BLaER1 (cell line): ENCODE data around the gene DCAF16.
"Not testable (repeated sequence)": the region's sequence is repeated elsewhere in the genome, so short reads cannot be mapped to it uniquely, and the experiment has no call there.

ENCODE experiments used
- H3K27ac ChIP-seq: shearing (Covaris generic); formaldehyde crosslinking; 2 replicates; pipeline ENCODE4 v1.8.1; 2022
- H3K27me3 ChIP-seq: shearing (Covaris generic); formaldehyde crosslinking; 2 replicates; pipeline ENCODE4 v1.8.1; 2022
- H3K36me3 ChIP-seq: shearing (Covaris generic); formaldehyde crosslinking; 2 replicates; pipeline ENCODE4 v1.8.1; 2022
- H3K4me1 ChIP-seq: shearing (Covaris generic); formaldehyde crosslinking; 2 replicates; pipeline ENCODE4 v1.8.1; 2022
- H3K4me2 ChIP-seq: shearing (Covaris generic); formaldehyde crosslinking; 2 replicates; pipeline ENCODE4 v1.8.1; 2022
- H3K4me3 ChIP-seq: shearing (Covaris generic); formaldehyde crosslinking; 2 replicates; pipeline ENCODE4 v1.8.1; 2022
- H3K9ac ChIP-seq: shearing (Covaris generic); formaldehyde crosslinking; 2 replicates; pipeline ENCODE4 v1.8.1; 2022
- H3K9me3 ChIP-seq: shearing (Covaris generic); formaldehyde crosslinking; 2 replicates; pipeline ENCODE4 v1.8.1; 2022
- H4K20me1 ChIP-seq: shearing (Covaris generic); formaldehyde crosslinking; 2 replicates; pipeline ENCODE4 v1.8.1; 2022
- Cebpa-rat ChIP-seq: shearing (Covaris generic); IDR thresholded peaks from 2 replicates; pipeline ENCODE4 v1.8.1; 2022

Gene DCAF16

DNA sequence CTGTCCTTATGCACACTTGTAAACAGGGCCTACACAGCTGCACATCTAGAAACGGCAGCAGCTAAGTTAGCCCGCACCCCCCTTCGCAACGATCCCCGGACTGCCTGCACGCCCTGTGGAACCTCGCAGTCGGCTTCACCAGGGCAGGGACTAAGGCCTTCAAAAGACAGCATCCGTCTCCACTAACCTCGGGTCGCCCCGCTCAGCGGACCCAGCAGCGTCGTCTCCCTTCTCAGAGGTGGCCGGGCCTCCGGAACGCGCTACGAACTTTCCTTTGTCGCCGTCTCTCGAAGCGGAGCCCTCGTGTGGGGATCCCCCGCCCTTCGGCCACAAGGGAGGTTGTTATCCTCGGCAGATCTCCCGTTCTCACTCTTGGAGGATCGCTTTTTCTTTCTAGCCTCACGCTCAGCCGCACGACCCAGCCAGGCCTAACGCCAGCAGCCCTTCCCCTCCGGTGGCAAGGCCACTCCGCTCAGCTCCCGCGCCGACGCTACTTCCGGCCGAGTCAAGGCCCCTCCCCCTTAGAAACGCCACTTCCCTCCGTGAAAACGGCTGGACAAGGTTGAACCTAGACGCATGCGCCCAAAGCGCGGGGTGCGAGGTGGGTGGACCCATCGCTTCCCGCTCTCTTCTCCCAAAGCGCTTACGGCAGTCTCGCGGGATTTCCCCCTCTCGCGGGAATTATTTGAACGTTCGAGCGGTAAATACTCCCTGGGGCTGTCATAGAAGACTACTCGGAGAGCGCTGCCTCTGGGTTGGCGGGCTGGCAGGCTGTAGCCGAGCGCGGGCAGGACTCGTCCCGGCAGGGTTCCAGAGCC is at the start of gene DCAF16, which contains the start of gene NCAPG:
DCAF16 (minus strand) TSS at position 498 of the 818 bp plus-strand sequence. CDS start 6,616 bp downstream, outside the sequence.
NCAPG (plus strand) TSS at position 720 of the 818 bp plus-strand sequence. CDS start 99 bp downstream, outside the sequence.
- H4K20me1 ChIP-seq, result peaks cover 59% of the 10 kb centered on the region
- peaks cover 42% of the 10 kb centered on the region for H3K4me1 ChIP-seq
- H3K9ac ChIP-seq, result peak within 1 kb of the TSS; percentile 98

DNA sequence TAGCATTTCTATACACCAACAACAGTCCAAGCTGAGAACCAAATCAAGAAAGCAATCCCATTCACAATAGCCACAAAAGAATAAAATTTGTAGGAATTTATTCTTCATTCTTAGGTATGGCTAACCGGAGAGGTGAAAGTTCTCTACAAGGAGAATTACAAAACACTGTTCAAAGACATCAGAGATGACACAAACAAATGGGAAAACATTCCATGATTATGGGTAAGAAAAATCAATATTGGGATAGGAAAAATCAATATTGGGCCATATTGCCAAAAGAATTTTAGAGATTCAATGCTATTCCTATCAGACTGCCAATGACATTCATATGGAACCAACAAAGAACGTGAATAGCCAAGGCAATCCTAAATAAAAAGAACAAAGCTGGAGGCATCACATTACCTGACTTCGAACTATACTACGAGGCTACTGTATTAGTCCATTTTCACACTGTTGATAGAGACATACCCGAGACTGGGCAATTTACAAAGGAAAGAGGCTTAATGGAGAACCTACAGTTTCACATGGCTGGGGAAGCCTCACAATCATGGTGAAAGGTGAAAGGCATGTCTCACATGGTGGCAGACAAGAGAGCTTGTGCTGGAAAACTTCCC is 49.3 kb upstream of the DCAF16 start:
- H4K20me1 ChIP-seq, result no peaks in the 10 kb centered on the region
- H3K36me3 ChIP-seq, result peaks cover 38% of the 10 kb centered on the region
- H3K9me3 ChIP-seq, result peaks cover 37% of the 10 kb centered on the region
- no peaks in the 10 kb centered on the region for H3K4me1 ChIP-seq
- H3K4me3 ChIP-seq, result no peak overlapping the region
- no peaks in the 10 kb centered on the region for H3K27me3 ChIP-seq
- H3K9ac ChIP-seq, result no peak overlapping the region
- no peak overlapping the region for H3K4me2 ChIP-seq
- H3K27ac ChIP-seq, result no peak overlapping the region
- no peak for TF ChIP-seq Cebpa-rat

More for the DNA sequence above, at the start of gene DCAF16, which contains the start of gene NCAPG:
- TF ChIP-seq Cebpa-rat, result no peak
- H3K27me3 ChIP-seq, result no peaks in the 10 kb centered on the region
- peak within 1 kb of the TSS; percentile 90 for H3K4me3 ChIP-seq
- no peaks in the 10 kb centered on the region for H3K9me3 ChIP-seq
- H3K36me3 ChIP-seq, result peaks cover 30% of the 10 kb centered on the region
- H3K27ac ChIP-seq, result peak within 1 kb of the TSS; percentile 98
- peak within 1 kb of the TSS; percentile 92 for H3K4me2 ChIP-seq

DNA sequence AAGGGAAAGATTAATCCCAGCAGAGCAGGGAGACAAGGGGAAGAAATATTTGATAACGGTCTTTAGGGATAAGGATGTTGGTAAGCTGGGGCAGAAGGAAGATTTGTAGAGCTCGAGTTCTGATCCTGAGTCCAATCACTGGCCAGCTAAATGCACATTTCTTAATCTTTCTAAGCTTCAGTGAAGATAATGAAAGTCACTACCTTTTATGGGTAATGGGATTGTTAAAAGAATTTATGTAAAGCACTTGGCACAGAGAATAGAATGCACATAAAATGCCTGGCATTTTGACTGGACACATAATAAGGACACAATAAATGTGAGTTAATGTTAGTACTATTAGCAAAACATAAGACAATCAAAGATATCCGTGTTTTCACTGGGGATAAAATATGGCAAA is 43.5 kb upstream of the DCAF16 start:
- Histone ChIP-seq H3K36me3 (no peaks in the 10 kb centered on the region; the same call in 1 of the 2 replicates), H3K27ac (no peak overlapping the region), H3K27me3 (no peaks in the 10 kb centered on the region), H3K4me2 (no peak overlapping the region), H3K9ac (no peak overlapping the region), H3K4me3 (no peak overlapping the region), H3K4me1 (no peaks in the 10 kb centered on the region), H3K9me3 (no peaks in the 10 kb centered on the region; the same call in 1 of the 2 replicates), H4K20me1 (no peaks in the 10 kb centered on the region)
- TF ChIP-seq Cebpa-rat, result no peak

DNA sequence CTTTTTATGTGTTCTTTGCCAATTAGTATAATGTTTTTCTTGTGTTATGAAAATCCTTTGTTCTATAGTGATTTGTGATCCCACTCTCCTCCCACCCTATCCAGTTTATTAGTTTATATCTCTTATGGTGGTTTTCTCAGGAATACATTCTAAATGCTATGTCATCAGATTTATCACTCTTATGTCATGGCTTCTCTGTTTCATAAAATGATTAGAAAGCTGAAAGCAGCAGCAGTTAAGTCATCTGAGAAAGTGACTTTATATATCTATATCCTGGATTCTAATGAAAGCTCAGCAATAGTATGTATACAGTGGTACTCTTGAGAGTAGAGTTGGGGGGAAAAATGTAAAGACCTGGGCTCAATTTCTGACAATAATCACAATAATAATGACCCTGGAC is 41.4 kb upstream of the DCAF16 start:
- 0 out of 2 replicates have a peak, but pooled peaks cover 5% of the 10 kb centered on the region for H3K9me3 ChIP-seq
- no peaks in the 10 kb centered on the region for H3K27me3 ChIP-seq
- H3K4me1 ChIP-seq, result no peaks in the 10 kb centered on the region
- no peak overlapping the region for H3K9ac ChIP-seq
- no peak for TF ChIP-seq Cebpa-rat
- H3K36me3 ChIP-seq, result peaks cover 16% of the 10 kb centered on the region
- no peak overlapping the region for H3K27ac ChIP-seq
- no peak overlapping the region for H3K4me2 ChIP-seq
- no peaks in the 10 kb centered on the region for H4K20me1 ChIP-seq
- no peak overlapping the region for H3K4me3 ChIP-seq

DNA sequence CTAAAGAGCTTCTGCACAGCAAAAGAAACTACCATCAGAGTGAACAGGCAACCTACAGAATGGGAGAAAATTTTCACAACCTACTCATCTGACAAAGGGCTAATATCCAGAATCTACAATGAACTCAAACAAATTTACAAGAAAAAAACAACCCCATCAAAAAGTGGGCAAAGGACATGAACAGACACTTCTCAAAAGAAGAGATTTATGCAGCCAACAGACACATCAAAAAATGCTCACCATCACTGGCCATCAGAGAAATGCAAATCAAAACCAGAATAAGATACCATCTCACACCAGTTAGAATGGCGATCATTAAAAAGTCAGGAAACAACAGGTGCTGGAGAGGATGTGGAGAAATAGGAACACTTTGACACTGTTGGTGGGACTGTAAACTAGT is 39.7 kb upstream of the DCAF16 start:
- not testable (repeated sequence) for H3K4me1 ChIP-seq, H3K4me2 ChIP-seq, H3K4me3 ChIP-seq, H4K20me1 ChIP-seq, H3K27ac ChIP-seq, H3K9me3 ChIP-seq, H3K9ac ChIP-seq, H3K27me3 ChIP-seq
- peaks cover 31% of the 10 kb centered on the region for H3K36me3 ChIP-seq

DNA sequence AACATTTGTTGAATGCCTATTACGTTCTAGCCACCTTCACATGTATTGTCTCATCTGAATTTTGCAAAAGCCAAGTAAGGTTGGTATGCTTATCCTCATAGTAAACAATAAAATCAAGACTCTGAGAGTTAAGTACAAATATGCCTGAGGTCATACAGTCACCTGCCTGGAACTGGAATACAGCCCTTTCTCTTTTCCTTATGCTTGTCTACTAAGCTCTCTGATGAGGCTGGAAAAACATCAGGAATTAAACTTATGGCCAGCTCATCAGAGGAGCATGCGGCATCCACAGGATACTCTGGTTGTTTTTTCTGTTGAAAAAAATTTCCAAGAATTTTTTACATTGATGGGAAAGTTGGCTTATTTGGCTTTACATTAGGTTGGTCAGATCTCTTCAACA is 35.7 kb upstream of the DCAF16 start:
- Histone ChIP-seq H3K4me3 (no peak overlapping the region), H3K4me1 (no peaks in the 10 kb centered on the region), H3K27ac (no peak overlapping the region), H3K4me2 (no peak overlapping the region), H3K27me3 (no peaks in the 10 kb centered on the region), H3K9me3 (0 out of 2 replicates have a peak, but pooled peaks cover 5% of the 10 kb centered on the region), H3K9ac (no peak overlapping the region), H4K20me1 (no peaks in the 10 kb centered on the region), H3K36me3 (peaks cover 70% of the 10 kb centered on the region)
- no peak for TF ChIP-seq Cebpa-rat

DNA sequence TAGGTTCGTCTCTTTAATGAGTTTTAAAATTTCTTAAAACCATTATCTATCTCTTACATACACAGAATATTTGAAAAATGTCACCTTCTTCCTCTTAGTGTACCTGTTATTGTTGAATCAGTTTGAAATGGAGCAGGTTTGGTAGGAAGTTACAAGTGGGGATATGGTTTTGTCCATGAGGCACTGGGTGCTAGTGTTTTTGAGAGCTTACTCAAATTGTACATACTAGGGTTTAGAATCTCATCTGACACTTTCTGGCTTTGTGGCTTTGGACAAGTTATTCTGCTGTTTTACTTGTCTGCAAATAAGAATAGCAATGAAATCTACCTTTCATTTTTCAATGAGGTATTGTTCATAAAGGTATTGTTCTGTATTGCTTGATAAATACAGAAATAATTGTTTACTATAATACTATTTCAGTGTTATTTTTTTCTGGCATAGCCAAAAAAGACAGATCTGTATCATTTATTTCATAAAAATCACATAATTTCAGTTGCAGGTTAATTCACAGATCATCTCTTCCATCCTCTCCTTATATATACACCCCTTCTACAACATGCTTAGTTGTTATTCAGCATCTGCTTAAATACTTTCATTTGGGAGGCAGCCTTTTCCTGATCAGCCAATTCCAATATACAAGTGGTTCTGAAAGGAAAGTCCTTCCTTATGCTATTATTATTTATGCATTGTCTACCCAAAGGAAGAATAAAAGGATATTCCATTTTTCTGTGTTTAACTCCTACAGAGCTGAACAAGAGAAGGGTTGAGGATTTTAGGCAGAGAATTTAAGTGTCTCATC is 13.5 kb upstream of the DCAF16 start:
- H3K4me2 ChIP-seq, result no peak overlapping the region
- no peak overlapping the region for H3K9ac ChIP-seq
- no peak overlapping the region for H3K27ac ChIP-seq
- H3K27me3 ChIP-seq, result no peaks in the 10 kb centered on the region
- no peaks in the 10 kb centered on the region for H3K4me1 ChIP-seq
- H4K20me1 ChIP-seq, result no peaks in the 10 kb centered on the region
- H3K9me3 ChIP-seq, result no peaks in the 10 kb centered on the region
- H3K4me3 ChIP-seq, result no peak overlapping the region
- no peak for TF ChIP-seq Cebpa-rat
- peaks cover 82% of the 10 kb centered on the region for H3K36me3 ChIP-seq

DNA sequence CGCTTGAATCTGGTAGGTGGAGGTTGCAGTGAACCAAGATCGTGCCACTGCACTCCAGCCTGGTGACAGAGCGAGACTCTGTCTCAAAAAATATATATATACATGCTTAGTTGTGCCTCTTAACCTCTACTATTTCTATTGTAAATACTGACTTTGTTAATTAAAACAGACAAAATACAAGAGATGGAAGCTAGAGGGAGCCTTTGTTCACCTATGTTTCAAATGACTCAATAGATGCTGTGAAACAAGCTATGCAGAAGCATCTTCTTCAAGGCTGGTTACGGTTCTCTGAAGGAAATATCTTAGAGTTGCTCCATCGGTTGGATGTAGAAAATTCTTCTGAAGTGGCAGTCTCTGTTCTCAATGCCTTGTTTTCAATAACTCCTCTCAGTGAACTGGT is 6.5 kb upstream of the DCAF16 start:
- Histone ChIP-seq H3K4me3 (no peak overlapping the region), H4K20me1 (peaks cover 15% of the 10 kb centered on the region; the same call in 1 of the 2 replicates), H3K36me3 (peaks cover 58% of the 10 kb centered on the region), H3K9ac (no peak overlapping the region), H3K27ac (no peak overlapping the region), H3K27me3 (no peaks in the 10 kb centered on the region), H3K4me2 (no peak overlapping the region), H3K4me1 (peaks cover 22% of the 10 kb centered on the region), H3K9me3 (no peaks in the 10 kb centered on the region)
- no peak for TF ChIP-seq Cebpa-rat

DNA sequence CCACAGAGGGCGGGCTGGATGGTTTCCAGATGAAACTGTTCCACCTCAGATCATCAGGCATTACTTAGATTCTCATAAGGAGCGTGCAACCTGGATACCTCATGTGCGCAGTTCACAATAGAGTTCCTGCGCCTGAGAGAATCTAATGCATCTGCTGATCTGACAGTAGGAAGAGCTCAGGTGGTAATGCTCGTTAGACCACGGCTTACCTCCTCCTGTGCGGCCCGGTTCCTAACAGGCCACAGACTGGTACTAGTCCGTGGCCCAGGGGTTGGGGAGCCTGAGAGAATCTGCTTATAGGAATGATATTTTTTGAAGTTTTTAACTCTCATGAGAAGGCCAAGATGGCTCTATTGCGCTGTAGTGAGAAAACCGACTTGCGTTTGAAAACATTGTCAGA is 5.6 kb upstream of the DCAF16 start:
- no peak overlapping the region for H3K4me2 ChIP-seq
- H3K36me3 ChIP-seq, result peaks cover 53% of the 10 kb centered on the region
- no peaks in the 10 kb centered on the region for H3K27me3 ChIP-seq
- no peaks in the 10 kb centered on the region for H3K9me3 ChIP-seq
- no peak for TF ChIP-seq Cebpa-rat
- no peak overlapping the region for H3K4me3 ChIP-seq
- H3K9ac ChIP-seq, result no peak overlapping the region
- H3K27ac ChIP-seq, result no peak overlapping the region
- H3K4me1 ChIP-seq, result peaks cover 24% of the 10 kb centered on the region
- H4K20me1 ChIP-seq, result peaks cover 15% of the 10 kb centered on the region; the same call in 1 of the 2 replicates
